NOMO-1 treated with DMSO at 0.1 percent for 48 hours (cell line): Measurements from ENCODE around the gene GPRIN3.
"Not testable (repeated sequence)": the region's sequence is repeated elsewhere in the genome, so short reads cannot be mapped to it uniquely, and the experiment has no call there.

Source experiments
- DNase-seq: peaks from one replicate; lab custom pipeline; 2025; ENCODE audit not compliant: unreplicated experiment; lab: John Stamatoyannopoulos, UW

GPRIN3 gene

GRCh38 chr4:89221167-89221867 is 86.3 kb downstream of the GPRIN3 start:
- DNase-seq: no peak

GRCh38 chr4:89218587-89218986 is 89.0 kb downstream of the GPRIN3 start:
- DNase-seq: no peak

DNA sequence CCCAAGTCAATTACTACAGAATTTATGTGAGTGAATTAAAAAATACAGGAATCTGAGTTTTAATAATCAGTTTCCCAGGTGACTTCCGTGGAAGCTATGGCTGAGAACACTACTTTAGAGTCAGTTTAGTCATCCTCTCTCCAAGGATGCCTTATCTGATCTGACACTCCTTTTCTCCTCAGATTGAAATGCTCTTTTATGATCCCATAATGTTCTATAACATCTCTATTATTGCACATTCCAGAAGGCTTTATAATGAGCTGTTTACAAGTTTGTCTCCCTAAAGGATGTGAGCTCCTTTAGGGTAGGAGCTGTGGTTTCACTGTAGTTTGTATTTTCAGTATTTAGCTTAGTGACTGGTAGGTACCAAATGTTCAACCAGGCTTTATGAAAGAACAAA is 90.0 kb downstream of the GPRIN3 start:
- DNase-seq: no peak

DNA sequence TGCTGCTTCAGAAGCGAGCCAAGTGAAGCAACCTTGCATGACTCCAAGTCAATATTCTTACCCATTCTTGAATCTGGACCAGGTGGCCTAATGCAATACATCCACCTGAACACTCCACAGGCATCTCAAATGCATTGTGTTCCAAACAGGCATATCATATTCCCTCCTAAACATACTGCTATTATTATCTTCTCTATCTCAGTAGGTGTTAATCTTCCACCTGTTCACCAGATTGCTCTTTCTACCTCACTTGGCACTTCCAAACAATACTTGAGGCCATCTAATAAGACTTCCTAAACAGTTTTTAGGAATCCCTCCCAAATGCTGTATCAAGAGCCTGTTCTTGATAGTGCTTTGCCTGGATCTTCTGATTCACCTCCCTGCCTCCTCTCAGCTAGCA is 90.7 kb downstream of the GPRIN3 start:
- no peak for DNase-seq

DNA sequence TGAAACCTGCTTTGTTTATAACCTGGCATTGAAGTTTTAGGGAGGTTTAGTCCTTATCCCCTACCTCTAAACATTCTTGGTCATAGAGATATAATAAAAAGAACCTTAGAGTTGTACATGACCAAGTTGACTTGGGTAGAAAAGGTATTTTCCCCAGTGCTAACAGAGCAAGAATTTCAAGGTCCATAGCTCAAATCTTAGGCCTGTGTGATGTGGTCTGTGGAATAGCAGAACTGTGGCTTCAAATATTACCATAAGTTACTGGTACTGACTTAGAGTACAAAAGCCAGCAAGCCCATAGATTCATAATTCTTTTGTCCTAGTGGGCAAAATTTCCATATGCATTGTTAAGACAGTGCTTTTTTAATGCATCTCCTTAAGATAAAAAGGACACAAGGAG is 91.2 kb downstream of the GPRIN3 start:
- DNase-seq: no peak

- no peak for DNase-seq
These were observed 91.9 kb downstream of the GPRIN3 start for GRCh38 chr4:89215736-89216135.

DNA sequence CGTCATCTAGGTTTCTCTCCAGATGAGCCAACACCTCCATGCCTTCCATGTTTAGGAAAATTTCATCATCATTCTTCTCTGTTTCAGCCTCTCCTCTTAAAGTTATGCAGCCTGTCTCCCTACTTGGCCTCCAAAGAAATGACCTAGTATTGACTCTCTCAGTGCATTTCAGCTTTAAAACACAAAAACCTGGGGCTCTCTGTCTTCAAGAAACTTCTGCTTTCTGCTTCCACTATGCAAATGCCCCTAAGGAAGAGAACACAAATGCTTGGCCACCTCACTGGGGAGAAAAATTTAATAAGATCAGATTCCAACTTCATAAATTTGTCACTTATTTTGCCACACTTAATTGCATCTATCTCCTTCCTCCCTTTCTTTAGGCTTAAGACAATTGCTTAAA is 93.3 kb downstream of the GPRIN3 start:
- DNase-seq: peak; percentile 25

DNA sequence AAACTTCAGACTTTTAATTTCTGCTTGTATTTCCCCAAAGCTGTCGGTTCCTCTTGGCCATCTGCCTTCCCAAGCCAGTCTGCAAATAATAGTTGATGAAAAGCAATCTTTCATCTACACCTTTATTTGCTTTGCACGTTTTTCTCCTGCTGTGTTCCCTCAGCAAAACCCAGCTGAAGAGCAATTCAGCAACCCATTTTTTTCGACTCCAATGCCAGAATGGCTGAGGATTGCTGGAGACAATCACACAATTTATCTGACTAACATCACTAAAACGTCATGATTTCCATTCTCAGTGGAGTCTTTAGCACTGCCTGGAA is 94.3 kb downstream of the GPRIN3 start:
- no peak for DNase-seq

DNA sequence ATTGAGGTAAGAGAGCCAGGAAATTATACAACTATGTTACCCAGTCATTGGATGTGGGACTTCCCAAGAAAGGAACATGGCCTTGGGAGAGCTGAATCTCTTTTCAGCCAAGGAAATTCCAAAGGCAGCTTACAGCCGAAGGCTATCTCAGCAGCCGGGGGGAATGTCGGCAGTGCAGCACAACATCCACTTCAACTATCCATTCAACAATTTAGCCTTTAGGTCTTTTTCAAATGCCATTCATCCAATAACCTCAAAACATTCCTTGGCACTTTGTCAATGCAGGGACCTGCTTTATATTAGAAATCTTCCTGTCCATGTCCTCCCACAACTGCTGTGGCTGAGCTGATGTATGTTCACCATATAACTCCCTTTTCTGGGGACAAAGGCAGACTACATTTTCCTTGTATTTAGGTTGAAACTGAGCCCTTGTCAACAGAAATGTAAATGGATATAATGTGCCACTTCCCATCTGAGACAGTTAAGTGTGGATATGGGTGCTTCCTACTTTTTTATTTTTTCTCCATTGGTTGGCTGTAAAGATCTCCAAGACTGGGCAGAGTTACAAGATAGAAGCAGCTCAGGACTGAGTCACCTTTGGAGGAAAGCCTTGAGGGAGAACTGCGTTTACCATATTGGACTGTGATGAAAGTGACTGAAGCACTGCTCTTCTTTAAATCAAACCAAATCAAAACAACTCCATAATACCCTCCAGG is 94.8 kb downstream of the GPRIN3 start:
- no peak for DNase-seq

DNA sequence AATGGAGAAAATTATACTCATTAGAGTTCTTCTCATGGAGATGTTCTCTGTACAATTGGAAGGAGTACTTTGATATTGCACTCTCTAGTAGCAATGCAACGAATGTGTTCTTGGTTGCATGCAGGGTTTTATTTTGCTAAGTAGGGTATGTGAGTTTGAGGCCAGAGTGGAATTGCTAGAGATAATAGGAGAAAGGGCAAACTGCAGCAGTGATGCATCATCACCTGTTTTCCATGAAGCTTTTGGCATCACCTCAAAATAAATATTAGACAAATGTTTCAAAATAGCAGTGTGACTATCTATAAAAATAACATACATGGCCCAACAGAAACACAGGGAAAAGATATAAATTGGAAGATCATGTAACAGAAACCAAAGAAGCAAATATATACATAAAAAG is 103.0 kb downstream of the GPRIN3 start:
- DNase-seq: no peak

- DNase-seq: no peak
These were observed 103.7 kb downstream of the GPRIN3 start for GRCh38 chr4:89203902-89204301.

GRCh38 chr4:89199394-89199793 is 108.2 kb downstream of the GPRIN3 start:
- DNase-seq: not testable (repeated sequence)

DNA sequence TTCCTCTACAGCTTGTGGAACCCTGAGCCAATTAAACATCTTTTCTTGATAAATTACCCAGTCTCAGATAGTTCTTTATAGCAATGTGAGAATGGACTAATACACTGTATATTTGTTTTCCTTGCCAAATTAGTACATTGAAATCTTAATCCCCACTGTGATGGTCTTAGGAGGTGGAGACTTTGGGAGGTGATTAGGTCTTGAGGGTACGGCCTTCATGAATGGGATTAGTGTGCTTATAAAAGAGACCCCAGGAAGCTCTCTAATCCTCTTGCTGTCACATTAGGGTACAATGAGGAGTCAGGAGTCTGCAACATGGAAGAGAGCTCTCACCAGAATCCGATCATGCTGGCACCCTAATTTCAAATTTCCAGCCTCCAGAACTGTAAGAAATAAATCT is 109.7 kb downstream of the GPRIN3 start:
- no peak for DNase-seq

DNA sequence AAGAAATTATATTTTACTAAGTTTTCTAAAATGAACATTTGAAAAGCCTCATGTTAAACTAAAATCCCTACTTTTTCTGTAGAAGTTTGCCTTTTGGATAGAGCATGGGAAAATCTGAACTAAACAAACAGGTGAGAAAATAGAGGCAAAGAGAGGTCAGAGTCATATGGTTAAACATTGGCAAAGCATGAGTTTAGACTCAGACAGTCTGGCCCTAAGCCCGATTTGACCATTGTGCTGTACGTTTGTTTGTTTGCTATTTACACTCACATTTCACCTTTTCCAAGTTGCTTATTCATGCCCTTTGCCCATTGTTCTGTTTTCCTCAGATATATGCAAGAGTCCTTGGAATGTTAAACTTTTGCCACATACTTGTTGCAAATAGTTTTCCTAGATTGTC is 110.9 kb downstream of the GPRIN3 start:
- no peak for DNase-seq

DNA sequence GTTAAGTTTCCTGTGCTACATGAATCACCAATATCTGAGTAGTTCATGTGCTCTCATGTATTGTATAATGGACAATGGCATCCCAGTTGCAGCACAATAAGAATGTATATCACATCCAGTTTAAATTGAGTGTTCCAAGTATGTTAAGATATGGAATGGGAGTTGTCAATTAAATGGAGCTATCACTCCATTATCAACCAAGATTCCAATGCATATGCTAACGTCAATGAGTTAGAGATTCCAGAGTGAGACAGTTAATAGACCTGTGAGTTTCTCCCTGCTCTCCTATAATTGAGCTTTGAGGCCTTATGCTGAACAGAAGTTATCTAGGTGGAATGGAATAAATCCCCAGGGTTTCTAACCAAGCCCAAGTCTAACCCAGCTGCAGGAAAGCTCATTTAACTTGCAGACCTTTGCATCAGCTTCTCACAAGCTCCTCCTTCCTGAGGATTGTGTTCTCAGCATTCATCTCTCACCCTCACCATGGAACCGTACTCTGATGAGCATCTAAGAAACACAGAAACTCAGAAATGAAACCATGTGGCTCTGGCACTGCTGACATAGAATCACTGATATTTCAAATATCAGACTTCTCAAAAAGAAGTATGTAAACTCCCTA is 111.4 kb downstream of the GPRIN3 start:
- DNase-seq: no peak

DNA sequence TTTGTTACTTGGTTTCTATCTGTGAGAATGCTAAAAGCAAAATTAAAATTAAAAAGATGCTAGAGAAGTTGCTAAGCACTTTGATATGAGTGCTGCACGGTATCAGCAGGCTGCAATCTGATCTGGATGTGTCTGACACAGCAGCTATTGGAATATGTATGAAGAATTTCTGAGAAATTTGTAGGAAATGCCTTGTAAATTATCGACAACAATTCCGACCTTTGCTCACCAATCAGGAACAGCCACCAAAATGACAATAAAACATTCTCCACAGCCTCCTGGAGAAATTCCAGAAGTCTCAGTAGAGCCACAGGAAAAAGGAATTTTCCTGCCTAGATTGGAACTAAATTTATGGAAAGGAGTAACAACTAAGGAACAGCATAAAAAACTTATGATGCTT is 113.8 kb downstream of the GPRIN3 start:
- DNase-seq: no peak
